ENCODE measurements around the gene ADAM23.

DNA sequence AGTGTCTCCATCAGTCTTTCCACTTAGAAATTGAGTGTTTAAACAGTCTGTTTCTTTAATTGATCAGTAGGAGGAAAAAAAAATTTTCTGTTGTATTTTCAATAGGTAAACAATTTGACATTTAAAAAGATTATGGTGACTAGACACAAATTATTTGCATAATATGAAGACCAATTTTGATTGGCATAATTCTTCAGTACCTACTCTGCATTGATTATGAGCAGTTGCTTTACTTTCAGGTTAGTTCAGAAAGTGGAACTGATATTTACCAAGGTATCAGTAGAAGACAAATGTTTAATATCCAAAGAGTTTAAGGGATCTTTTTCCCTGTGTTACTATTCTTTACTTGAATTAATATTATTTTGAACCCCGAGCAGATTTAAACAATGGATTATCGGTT is 2.6 kb downstream of the ADAM23 start:
- TF ChIP-seq, protein P1, sequence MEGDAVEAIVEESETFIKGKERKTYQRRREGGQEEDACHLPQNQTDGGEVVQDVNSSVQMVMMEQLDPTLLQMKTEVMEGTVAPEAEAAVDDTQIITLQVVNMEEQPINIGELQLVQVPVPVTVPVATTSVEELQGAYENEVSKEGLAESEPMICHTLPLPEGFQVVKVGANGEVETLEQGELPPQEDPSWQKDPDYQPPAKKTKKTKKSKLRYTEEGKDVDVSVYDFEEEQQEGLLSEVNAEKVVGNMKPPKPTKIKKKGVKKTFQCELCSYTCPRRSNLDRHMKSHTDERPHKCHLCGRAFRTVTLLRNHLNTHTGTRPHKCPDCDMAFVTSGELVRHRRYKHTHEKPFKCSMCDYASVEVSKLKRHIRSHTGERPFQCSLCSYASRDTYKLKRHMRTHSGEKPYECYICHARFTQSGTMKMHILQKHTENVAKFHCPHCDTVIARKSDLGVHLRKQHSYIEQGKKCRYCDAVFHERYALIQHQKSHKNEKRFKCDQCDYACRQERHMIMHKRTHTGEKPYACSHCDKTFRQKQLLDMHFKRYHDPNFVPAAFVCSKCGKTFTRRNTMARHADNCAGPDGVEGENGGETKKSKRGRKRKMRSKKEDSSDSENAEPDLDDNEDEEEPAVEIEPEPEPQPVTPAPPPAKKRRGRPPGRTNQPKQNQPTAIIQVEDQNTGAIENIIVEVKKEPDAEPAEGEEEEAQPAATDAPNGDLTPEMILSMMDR (IDR thresholded peaks at IDR 0.05; ENCODE audit: borderline replicate concordance, extremely low read depth, low read length, poor library complexity, severe bottlenecking), result no peak
- TF ChIP-seq EZH2 (IDR thresholded peaks at IDR 0.05; ENCODE audit: borderline replicate concordance, low read depth, low read length, severe bottlenecking), result no peak

All from DND-41 (cell line).